Body of pancreas (tissue), 4 donors: ENCODE measurements around the gene LDLRAD3. TPM values are rescaled to one million over a fixed set of nuclear protein-coding genes. Genes with fewer than 3 reads are reported as not detected.

Experiments used
- ATAC-seq: fragments of 150-250 bp; one replicate; pipeline ENCODE4 v1.9.1; 2016
- DNase-seq, 4 donors: peaks; one replicate each; pipeline ENCODE4 v3.0.0-alpha.2; 2019
- H3K27ac ChIP-seq, 4 donors: fragments of 200-600 bp; sonication (generic); 1 replicate in 3 of 4; 2 replicates in 1 of 4; pipeline versions ENCODE4 v1.5.1 to v1.6.1; 2016 to 2019; ENCODE audit warnings: mild to moderate bottlenecking in 1 of 4, mixed read lengths in 1 of 4, moderate library complexity in 1 of 4
- H3K27me3 ChIP-seq, 2 donors: fragments of 200-600 bp; sonication (generic); one replicate each; pipeline ENCODE4 v1.6.0; 2016; ENCODE audit warnings: mild to moderate bottlenecking in 1 of 2
- H3K36me3 ChIP-seq, 2 donors: fragments of 200-600 bp; sonication (generic); replicated peaks in 1 of 2; 2 replicates each; pipeline ENCODE4 v1.5.1; 2016; ENCODE audit warnings: low read depth in 2 of 2; ENCODE audit not compliant: insufficient read depth in 1 of 2
- H3K4me1 ChIP-seq: fragments of 200-600 bp; sonication (generic); one replicate; pipeline ENCODE4 v1.6.0; 2016
- H3K4me3 ChIP-seq, 2 donors: fragments of 200-600 bp; sonication (generic); 1 replicate in 1 of 2; 2 replicates in 1 of 2; pipeline ENCODE4 v1.5.1; 2016 to 2019
- H3K9me3 ChIP-seq, 3 donors: fragments of 200-600 bp; sonication (generic); 1 replicate in 2 of 3; 2 replicates in 1 of 3; pipeline ENCODE4 v1.5.1; 2016
- POLR2A ChIP-seq, 3 donors: fragments of 450-650 bp; IDR thresholded peaks; one replicate each; pipeline ENCODE4 v1.6.1; 2016; ENCODE audit warnings: antibody characterized with exemption in 3 of 3, mild to moderate bottlenecking in 2 of 3
- WGBS, 2 donors: methylation state at CpG; one replicate each; pipeline ENCODE4 v1.1.5; 2017; 5-methylcytosine and 5-hydroxymethylcytosine counted together
- intact Hi-C: fragments of 100-400 bp; cut with DNase I; formaldehyde crosslinking; loops from one replicate; pipeline ENCODE4 v1.15.1; 2023
- total RNA-seq, 2 donors: library from RNA; depleted of rRNA; stranded (reverse); fragments of >200 nt; gene quantifications; one replicate each; pipeline ENCODE4 v1.1.0, GENCODE V29; 2016
- TF ChIP-seq, protein P1 (sequence below), 7 experiments: fragments of 450-650 bp in 4 of 7; fragments of 200-600 bp in 3 of 7; sonication (generic) in 3 of 7; IDR thresholded peaks; one replicate each; pipeline ENCODE4 v1.5.1; 2016 to 2019; ENCODE audit warnings: antibody characterized with exemption in 7 of 7

LDLRAD3 gene
- total RNA-seq, 2 donors from 2014 or later = 5.7 to 7.9 TPM

GRCh38 chr11:36254713-36255112 lies 310.9 kb downstream of the LDLRAD3 start:
- intact Hi-C loops = no loop called here
- H3K4me3 ChIP-seq = no peak overlapping the region
- no peaks in the 10 kb centered on the region for H3K4me1 ChIP-seq
- no peaks in the 10 kb centered on the region for H3K9me3 ChIP-seq
- H3K27me3 ChIP-seq = no peaks in the 10 kb centered on the region
- TF ChIP-seq, protein P1, sequence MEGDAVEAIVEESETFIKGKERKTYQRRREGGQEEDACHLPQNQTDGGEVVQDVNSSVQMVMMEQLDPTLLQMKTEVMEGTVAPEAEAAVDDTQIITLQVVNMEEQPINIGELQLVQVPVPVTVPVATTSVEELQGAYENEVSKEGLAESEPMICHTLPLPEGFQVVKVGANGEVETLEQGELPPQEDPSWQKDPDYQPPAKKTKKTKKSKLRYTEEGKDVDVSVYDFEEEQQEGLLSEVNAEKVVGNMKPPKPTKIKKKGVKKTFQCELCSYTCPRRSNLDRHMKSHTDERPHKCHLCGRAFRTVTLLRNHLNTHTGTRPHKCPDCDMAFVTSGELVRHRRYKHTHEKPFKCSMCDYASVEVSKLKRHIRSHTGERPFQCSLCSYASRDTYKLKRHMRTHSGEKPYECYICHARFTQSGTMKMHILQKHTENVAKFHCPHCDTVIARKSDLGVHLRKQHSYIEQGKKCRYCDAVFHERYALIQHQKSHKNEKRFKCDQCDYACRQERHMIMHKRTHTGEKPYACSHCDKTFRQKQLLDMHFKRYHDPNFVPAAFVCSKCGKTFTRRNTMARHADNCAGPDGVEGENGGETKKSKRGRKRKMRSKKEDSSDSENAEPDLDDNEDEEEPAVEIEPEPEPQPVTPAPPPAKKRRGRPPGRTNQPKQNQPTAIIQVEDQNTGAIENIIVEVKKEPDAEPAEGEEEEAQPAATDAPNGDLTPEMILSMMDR (IDR thresholded peaks at IDR 0.05) = no peak
- TF ChIP-seq POLR2A (IDR thresholded peaks at IDR 0.05) = no peak
- no peaks in the 10 kb centered on the region for H3K36me3 ChIP-seq
- WGBS, 2 donors = 78 to 95% methylated on average over 1 of the region's 1 CpG
- DNase-seq (no peak), ATAC-seq (no peak)
- H3K27ac ChIP-seq = no peak overlapping the region

DNA sequence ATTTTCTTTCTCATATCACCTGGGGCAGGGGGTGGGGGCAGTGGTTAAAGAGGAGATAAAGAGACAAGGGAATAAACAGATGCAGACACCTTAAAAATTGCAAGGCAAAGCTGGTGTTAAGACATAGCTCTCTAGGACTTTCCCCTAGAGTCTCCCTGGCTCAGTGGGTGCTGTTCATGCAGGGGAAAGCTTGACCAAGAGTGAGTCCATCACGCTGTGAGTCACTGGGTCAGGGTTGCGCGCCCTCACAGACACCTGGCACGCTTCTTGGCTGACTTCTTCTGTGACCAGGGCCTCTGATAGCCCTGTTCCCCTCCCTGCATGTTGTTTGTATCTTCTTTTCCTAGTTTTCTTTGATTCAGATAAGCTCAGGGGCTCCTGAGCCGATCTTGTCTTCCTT lies 313.5 kb downstream of the LDLRAD3 start:
- Histone ChIP-seq H3K27ac (no peak overlapping the region), H3K27me3 (no peaks in the 10 kb centered on the region), H3K9me3 (no peaks in the 10 kb centered on the region), H3K36me3 (no peaks in the 10 kb centered on the region), H3K4me3 (no peak overlapping the region), H3K4me1 (no peaks in the 10 kb centered on the region)
- TF ChIP-seq, protein P1 (IDR thresholded peaks at IDR 0.05) = no peak
- no peak for TF ChIP-seq POLR2A (IDR thresholded peaks at IDR 0.05)
- intact Hi-C loops = no loop called here
- DNase-seq (no peak), ATAC-seq (no peak)
- 59 to 70% methylated on average over 5 of the region's 5 CpGs for WGBS, 2 donors

GRCh38 chr11:36258730-36259360 lies 315.0 kb downstream of the LDLRAD3 start:
- Histone ChIP-seq H3K4me3 (no peak overlapping the region), H3K27ac (no peak overlapping the region), H3K4me1 (no peaks in the 10 kb centered on the region), H3K36me3 (no peaks in the 10 kb centered on the region), H3K9me3 (no peaks in the 10 kb centered on the region), H3K27me3 (no peaks in the 10 kb centered on the region)
- TF ChIP-seq, protein P1 (IDR thresholded peaks at IDR 0.05) = peak; percentile 20 to 55 (median 49)
- TF ChIP-seq POLR2A (IDR thresholded peaks at IDR 0.05) = no peak
- ATAC-seq (peak; percentile 67), DNase-seq (peak; percentile 43 to 62 (median 58))
- intact Hi-C loops = no loop called here
- 29 to 41% methylated on average over 9 to 12 of the region's 12 CpGs for WGBS, 2 donors

GRCh38 chr11:36261094-36261493 lies 317.2 kb downstream of the LDLRAD3 start:
- Histone ChIP-seq H3K4me3 (no peak overlapping the region), H3K9me3 (no peaks in the 10 kb centered on the region), H3K4me1 (peaks cover 6% of the 10 kb centered on the region), H3K27ac (no peak overlapping the region), H3K36me3 (no peaks in the 10 kb centered on the region), H3K27me3 (no peaks in the 10 kb centered on the region)
- TF ChIP-seq, protein P1 (IDR thresholded peaks at IDR 0.05) = no peak
- TF ChIP-seq POLR2A (IDR thresholded peaks at IDR 0.05) = no peak
- WGBS, 2 donors = 66 to 69% methylated on average over 4 of the region's 4 CpGs
- intact Hi-C loops = no loop called here
- ATAC-seq = no peak
- no peak for DNase-seq
